Body of pancreas (tissue), 4 donors: ENCODE measurements around the gene MGAT5.

Experiments
- CTCF ChIP-seq, 7 experiments: fragments of 450-650 bp in 4 of 7; fragments of 200-600 bp in 3 of 7; sonication (generic) in 3 of 7; IDR thresholded peaks; one replicate each; pipeline ENCODE4 v1.5.1; 2016 to 2019; ENCODE audit warnings: antibody characterized with exemption in 7 of 7
- POLR2A ChIP-seq, 3 donors: fragments of 450-650 bp; IDR thresholded peaks; one replicate each; pipeline ENCODE4 v1.6.1; 2016; ENCODE audit warnings: antibody characterized with exemption in 3 of 3, mild to moderate bottlenecking in 2 of 3

GRCh38 chr2:134452042-134452733 lies 198.3 kb downstream of the MGAT5 start:
- TF ChIP-seq CTCF (IDR thresholded peaks at IDR 0.05), result no peak
- TF ChIP-seq POLR2A (IDR thresholded peaks at IDR 0.05), result no peak
